T-helper 1 cell treated with Interleukin-12 subunit alpha and Interleukin-12 subunit beta and Interleukin-4 antibody, amounts not matched to agents 30 μg/mL and 1 μg/mL, for 36 hours (primary cell): Measurements from ENCODE around the gene PHKA2.
"Not testable (repeated sequence)": the region's sequence is repeated elsewhere in the genome, so short reads cannot be mapped to it uniquely, and the experiment has no call there.

Experiments used
- H3K27ac Mint-ChIP-seq: one replicate; pipeline ENCODE4 v1.8.0; 2021; ENCODE audit warnings: mild to moderate bottlenecking, mixed read lengths
- H3K27me3 Mint-ChIP-seq: one replicate; pipeline ENCODE4 v1.8.0; 2021; ENCODE audit warnings: low read depth, mixed read lengths
- H3K36me3 Mint-ChIP-seq: one replicate; pipeline ENCODE4 v1.8.0; 2021; ENCODE audit warnings: low read depth, mixed read lengths
- H3K4me1 Mint-ChIP-seq: one replicate; pipeline ENCODE4 v1.8.0; 2021; ENCODE audit warnings: low read depth, mixed read lengths
- H3K4me3 Mint-ChIP-seq: one replicate; pipeline ENCODE4 v1.8.0; 2021; ENCODE audit warnings: mild to moderate bottlenecking, moderate library complexity, mixed read lengths
- H3K9me3 Mint-ChIP-seq: one replicate; pipeline ENCODE4 v1.8.0; 2021; ENCODE audit warnings: mixed read lengths

PHKA2 gene

GRCh38 chrX:18983666-18984380 lies at the start of gene PHKA2:
Gene PHKA2, minus strand, starts transcription at chrX:18984114. Its CDS starts 182 bp downstream, at chrX:18983932.
- peaks cover 4% of the 10 kb centered on the region for H3K4me1 Mint-ChIP-seq
- peak within 1 kb of the TSS; percentile 65 for H3K27ac Mint-ChIP-seq
- no peaks in the 10 kb centered on the region for H3K9me3 Mint-ChIP-seq
- H3K36me3 Mint-ChIP-seq, result no peaks in the 10 kb centered on the region
- H3K4me3 Mint-ChIP-seq, result peak within 1 kb of the TSS; percentile 79
- no peaks in the 10 kb centered on the region for H3K27me3 Mint-ChIP-seq

GRCh38 chrX:19030805-19031204 lies 46.9 kb upstream of the PHKA2 start:
- Mint-ChIP-seq H3K4me1 (no peaks in the 10 kb centered on the region), H3K27me3 (no peaks in the 10 kb centered on the region), H3K4me3 (no peak overlapping the region)

GRCh38 chrX:19028560-19028959 lies 44.6 kb upstream of the PHKA2 start:
- Mint-ChIP-seq H3K27me3 (no peaks in the 10 kb centered on the region), H3K4me3 (no peak overlapping the region), H3K36me3 (no peaks in the 10 kb centered on the region)

More at GRCh38 chrX:19030805-19031204, 46.9 kb upstream of the PHKA2 start:
- no peak overlapping the region for H3K27ac Mint-ChIP-seq
- no peaks in the 10 kb centered on the region for H3K9me3 Mint-ChIP-seq
- no peaks in the 10 kb centered on the region for H3K36me3 Mint-ChIP-seq

GRCh38 chrX:19024366-19024765 lies 40.5 kb upstream of the PHKA2 start:
- no peaks in the 10 kb centered on the region for H3K9me3 Mint-ChIP-seq
- no peak overlapping the region for H3K27ac Mint-ChIP-seq
- H3K36me3 Mint-ChIP-seq, result no peaks in the 10 kb centered on the region
- no peaks in the 10 kb centered on the region for H3K4me1 Mint-ChIP-seq
- H3K27me3 Mint-ChIP-seq, result no peaks in the 10 kb centered on the region
- H3K4me3 Mint-ChIP-seq, result no peak overlapping the region

More at GRCh38 chrX:19028560-19028959, 44.6 kb upstream of the PHKA2 start:
- Mint-ChIP-seq H3K27ac (no peak overlapping the region), H3K9me3 (no peaks in the 10 kb centered on the region), H3K4me1 (no peaks in the 10 kb centered on the region)

- H3K9me3 Mint-ChIP-seq, result no peaks in the 10 kb centered on the region
- H3K27me3 Mint-ChIP-seq, result no peaks in the 10 kb centered on the region
- H3K36me3 Mint-ChIP-seq, result no peaks in the 10 kb centered on the region
- H3K27ac Mint-ChIP-seq, result no peak overlapping the region
- H3K4me3 Mint-ChIP-seq, result no peak overlapping the region
- no peaks in the 10 kb centered on the region for H3K4me1 Mint-ChIP-seq
Observed at GRCh38 chrX:19019996-19020395, 36.1 kb upstream of the PHKA2 start.

- H3K4me3 Mint-ChIP-seq, result no peak overlapping the region
- no peak overlapping the region for H3K27ac Mint-ChIP-seq
- H3K27me3 Mint-ChIP-seq, result no peaks in the 10 kb centered on the region
- H3K9me3 Mint-ChIP-seq, result no peaks in the 10 kb centered on the region
- no peaks in the 10 kb centered on the region for H3K36me3 Mint-ChIP-seq
- H3K4me1 Mint-ChIP-seq, result no peaks in the 10 kb centered on the region
Observed at GRCh38 chrX:19017271-19017670, 33.4 kb upstream of the PHKA2 start.

- not testable (repeated sequence) for H3K27ac Mint-ChIP-seq, H3K4me1 Mint-ChIP-seq, H3K27me3 Mint-ChIP-seq, H3K4me3 Mint-ChIP-seq, H3K36me3 Mint-ChIP-seq, H3K9me3 Mint-ChIP-seq
Observed at GRCh38 chrX:19016614-19017013, 32.7 kb upstream of the PHKA2 start.

- Mint-ChIP-seq H3K4me1 (no peaks in the 10 kb centered on the region), H3K36me3 (no peaks in the 10 kb centered on the region)
Observed at GRCh38 chrX:19007868-19008267, 24.0 kb upstream of the PHKA2 start.

GRCh38 chrX:19007011-19007410 lies 23.1 kb upstream of the PHKA2 start:
- Mint-ChIP-seq H3K4me3 (no peak overlapping the region), H3K27me3 (no peaks in the 10 kb centered on the region), H3K4me1 (no peaks in the 10 kb centered on the region), H3K36me3 (no peaks in the 10 kb centered on the region), H3K27ac (no peak overlapping the region), H3K9me3 (no peaks in the 10 kb centered on the region)

More at GRCh38 chrX:19007868-19008267, 24.0 kb upstream of the PHKA2 start:
- H3K4me3 Mint-ChIP-seq, result no peak overlapping the region
- no peaks in the 10 kb centered on the region for H3K27me3 Mint-ChIP-seq
- no peaks in the 10 kb centered on the region for H3K9me3 Mint-ChIP-seq
- no peak overlapping the region for H3K27ac Mint-ChIP-seq

- no peaks in the 10 kb centered on the region for H3K9me3 Mint-ChIP-seq
- H3K4me1 Mint-ChIP-seq, result no peaks in the 10 kb centered on the region
- no peaks in the 10 kb centered on the region for H3K27me3 Mint-ChIP-seq
- H3K4me3 Mint-ChIP-seq, result no peak overlapping the region
- no peaks in the 10 kb centered on the region for H3K36me3 Mint-ChIP-seq
- H3K27ac Mint-ChIP-seq, result no peak overlapping the region
Observed at GRCh38 chrX:19005909-19006308, 22.0 kb upstream of the PHKA2 start.

GRCh38 chrX:19003756-19004155 lies 19.8 kb upstream of the PHKA2 start:
- no peaks in the 10 kb centered on the region for H3K9me3 Mint-ChIP-seq

GRCh38 chrX:18998653-18999052 lies 14.7 kb upstream of the PHKA2 start:
- no peaks in the 10 kb centered on the region for H3K36me3 Mint-ChIP-seq
- H3K4me1 Mint-ChIP-seq, result no peaks in the 10 kb centered on the region
- no peaks in the 10 kb centered on the region for H3K9me3 Mint-ChIP-seq
- H3K4me3 Mint-ChIP-seq, result no peak overlapping the region
- no peaks in the 10 kb centered on the region for H3K27me3 Mint-ChIP-seq
- H3K27ac Mint-ChIP-seq, result no peak overlapping the region

More at GRCh38 chrX:19003756-19004155, 19.8 kb upstream of the PHKA2 start:
- no peak overlapping the region for H3K27ac Mint-ChIP-seq
- H3K27me3 Mint-ChIP-seq, result no peaks in the 10 kb centered on the region
- H3K4me1 Mint-ChIP-seq, result no peaks in the 10 kb centered on the region
- H3K36me3 Mint-ChIP-seq, result no peaks in the 10 kb centered on the region
- H3K4me3 Mint-ChIP-seq, result no peak overlapping the region

GRCh38 chrX:18997916-18998315 lies 14.0 kb upstream of the PHKA2 start:
- H3K4me1 Mint-ChIP-seq, result no peaks in the 10 kb centered on the region
- H3K27me3 Mint-ChIP-seq, result no peaks in the 10 kb centered on the region
- no peak overlapping the region for H3K27ac Mint-ChIP-seq
- H3K9me3 Mint-ChIP-seq, result no peaks in the 10 kb centered on the region
- no peaks in the 10 kb centered on the region for H3K36me3 Mint-ChIP-seq
- no peak overlapping the region for H3K4me3 Mint-ChIP-seq

GRCh38 chrX:18996536-18996935 lies 12.6 kb upstream of the PHKA2 start:
- H3K36me3 Mint-ChIP-seq, result no peaks in the 10 kb centered on the region
- H3K4me1 Mint-ChIP-seq, result no peaks in the 10 kb centered on the region
- H3K27ac Mint-ChIP-seq, result no peak overlapping the region
- no peak overlapping the region for H3K4me3 Mint-ChIP-seq
- no peaks in the 10 kb centered on the region for H3K9me3 Mint-ChIP-seq
- H3K27me3 Mint-ChIP-seq, result no peaks in the 10 kb centered on the region

- Mint-ChIP-seq H3K27me3 (no peaks in the 10 kb centered on the region), H3K36me3 (no peaks in the 10 kb centered on the region), H3K4me1 (no peaks in the 10 kb centered on the region), H3K9me3 (no peaks in the 10 kb centered on the region), H3K27ac (no peak overlapping the region), H3K4me3 (no peak overlapping the region)
Observed at GRCh38 chrX:18995221-18995620, 11.3 kb upstream of the PHKA2 start.
